GM19193 (cell line): ENCODE data around the gene PCSK2.

Source experiments
- POLR2A ChIP-seq: IDR thresholded peaks from 4 replicates; pipeline ENCODE4 v1.6.1; 2011; ENCODE audit not compliant: insufficient read depth, insufficient read length; ENCODE audit errors: extremely low read depth

PCSK2 gene

GRCh38 chr20:17531665-17532025 is 304.8 kb downstream of the PCSK2 start:
- TF ChIP-seq POLR2A: no peak

- TF ChIP-seq POLR2A: no peak
These were observed 306.6 kb downstream of the PCSK2 start for GRCh38 chr20:17533396-17533795.

GRCh38 chr20:17534077-17534476 is 307.2 kb downstream of the PCSK2 start:
- no peak for TF ChIP-seq POLR2A
